ENCODE data around the gene SERPIND1. TPM values are rescaled to one million over a fixed set of nuclear protein-coding genes. Genes with fewer than 3 reads are reported as not detected.

Gene SERPIND1
- total RNA-seq, 2 experiments from 2014 or later = not detected

- Mint-ChIP-seq H3K36me3 (ENCODE audit: low read depth) (peaks cover 5% of the 10 kb centered on the region), H3K4me1 (ENCODE audit: low read depth) (peaks cover 11% of the 10 kb centered on the region), H3K27me3 (ENCODE audit: low read depth) (no peaks in the 10 kb centered on the region), H3K4me3 (no peak overlapping the region), H3K27ac (peak overlapping the region; percentile 29), H3K9me3 (no peaks in the 10 kb centered on the region)
- peak; percentile 64 for DNase-seq
- intact Hi-C loops (cut with micrococcal nuclease) = no loop called here
- CTCF ChIA-PET = interaction anchor here (1.4 kb wide), 1 partner anchor 9 kb away, joined by 8 read pairs; no protein-coding TSS in a partner anchor
These were observed 23.3 kb upstream of the SERPIND1 start for GRCh38 chr22:20750461-20751184.

- DNase-seq = no peak
- Mint-ChIP-seq H3K4me1 (ENCODE audit: low read depth) (peaks cover 11% of the 10 kb centered on the region), H3K4me3 (no peak overlapping the region), H3K36me3 (ENCODE audit: low read depth) (peaks cover 5% of the 10 kb centered on the region), H3K27ac (no peak overlapping the region), H3K9me3 (no peaks in the 10 kb centered on the region), H3K27me3 (ENCODE audit: low read depth) (no peaks in the 10 kb centered on the region)
- intact Hi-C loops (cut with micrococcal nuclease) = no loop called here
- CTCF ChIA-PET = interaction anchor here (1.4 kb wide), 1 partner anchor 10 kb away, joined by 8 read pairs; no protein-coding TSS in a partner anchor
These were observed 22.6 kb upstream of the SERPIND1 start for GRCh38 chr22:20751185-20751851.

GRCh38 chr22:20752104-20752741 lies 21.7 kb upstream of the SERPIND1 start:
- H3K4me3 Mint-ChIP-seq = no peak overlapping the region
- no peak for DNase-seq
- peaks cover 11% of the 10 kb centered on the region for H3K4me1 Mint-ChIP-seq (ENCODE audit: low read depth)
- CTCF ChIA-PET = interaction anchor here (0.6 to 1.0 kb wide), 2 partner anchors 9 to 339 kb away, joined by 3 read pairs; no protein-coding TSS in a partner anchor
- H3K27me3 Mint-ChIP-seq (ENCODE audit: low read depth) = no peaks in the 10 kb centered on the region
- peaks cover 9% of the 10 kb centered on the region for H3K36me3 Mint-ChIP-seq (ENCODE audit: low read depth)
- no peaks in the 10 kb centered on the region for H3K9me3 Mint-ChIP-seq
- intact Hi-C loops (cut with micrococcal nuclease) = no loop called here
- H3K27ac Mint-ChIP-seq = no peak overlapping the region

- no peak overlapping the region for H3K4me3 Mint-ChIP-seq
- no peak overlapping the region for H3K27ac Mint-ChIP-seq
- CTCF ChIA-PET = interaction anchor here (0.6 to 1.0 kb wide), 2 partner anchors 10 to 340 kb away, joined by 3 read pairs; no protein-coding TSS in a partner anchor
- no peaks in the 10 kb centered on the region for H3K9me3 Mint-ChIP-seq
- H3K36me3 Mint-ChIP-seq (ENCODE audit: low read depth) = peaks cover 9% of the 10 kb centered on the region
- no peaks in the 10 kb centered on the region for H3K27me3 Mint-ChIP-seq (ENCODE audit: low read depth)
- peaks cover 11% of the 10 kb centered on the region for H3K4me1 Mint-ChIP-seq (ENCODE audit: low read depth)
- no peak for DNase-seq
- intact Hi-C loops (cut with micrococcal nuclease) = no loop called here
These were observed 21.0 kb upstream of the SERPIND1 start for GRCh38 chr22:20752873-20753272.

GRCh38 chr22:20756846-20757245 lies 17.1 kb upstream of the SERPIND1 start:
- H3K9me3 Mint-ChIP-seq = no peaks in the 10 kb centered on the region
- no peaks in the 10 kb centered on the region for H3K27me3 Mint-ChIP-seq (ENCODE audit: low read depth)
- no peaks in the 10 kb centered on the region for H3K4me1 Mint-ChIP-seq (ENCODE audit: low read depth)
- intact Hi-C loops (cut with micrococcal nuclease) = no loop called here
- peaks cover 9% of the 10 kb centered on the region for H3K36me3 Mint-ChIP-seq (ENCODE audit: low read depth)
- DNase-seq = no peak
- H3K27ac Mint-ChIP-seq = no peak overlapping the region
- H3K4me3 Mint-ChIP-seq = no peak overlapping the region
- CTCF ChIA-PET = interaction anchor here (0.6 to 2.1 kb wide), 2 partner anchors 14 to 36 kb away, joined by 3 to 8 read pairs; no protein-coding TSS in a partner anchor

GRCh38 chr22:20758688-20759087 lies 15.2 kb upstream of the SERPIND1 start:
- Mint-ChIP-seq H3K27ac (no peak overlapping the region), H3K36me3 (ENCODE audit: low read depth) (peaks cover 13% of the 10 kb centered on the region), H3K9me3 (no peaks in the 10 kb centered on the region), H3K4me3 (no peak overlapping the region), H3K4me1 (ENCODE audit: low read depth) (no peaks in the 10 kb centered on the region), H3K27me3 (ENCODE audit: low read depth) (no peaks in the 10 kb centered on the region)
- CTCF ChIA-PET = interaction anchor here (0.6 to 1.2 kb wide), 3 partner anchors 9 to 273 kb away, joined by 3 to 5 read pairs (median 3); no protein-coding TSS in a partner anchor
- intact Hi-C loops (cut with micrococcal nuclease) = no loop called here
- no peak for DNase-seq

GRCh38 chr22:20760084-20760483 lies 13.8 kb upstream of the SERPIND1 start:
- Mint-ChIP-seq H3K4me1 (ENCODE audit: low read depth) (no peaks in the 10 kb centered on the region), H3K9me3 (no peaks in the 10 kb centered on the region), H3K4me3 (no peak overlapping the region), H3K27ac (no peak overlapping the region), H3K36me3 (ENCODE audit: low read depth) (peaks cover 17% of the 10 kb centered on the region), H3K27me3 (ENCODE audit: low read depth) (no peaks in the 10 kb centered on the region)
- CTCF ChIA-PET = interaction anchor here (0.6 kb wide), 1 partner anchor 126 kb away, joined by 3 read pairs; no protein-coding TSS in a partner anchor
- intact Hi-C loops (cut with micrococcal nuclease) = no loop called here
- no peak for DNase-seq

- no peaks in the 10 kb centered on the region for H3K9me3 Mint-ChIP-seq
- CTCF ChIA-PET = interaction anchor here (1.0 to 1.3 kb wide), 3 partner anchors 19 to 32 kb away, joined by 3 to 4 read pairs (median 3); no protein-coding TSS in a partner anchor
- no peaks in the 10 kb centered on the region for H3K27me3 Mint-ChIP-seq (ENCODE audit: low read depth)
- H3K4me1 Mint-ChIP-seq (ENCODE audit: low read depth) = no peaks in the 10 kb centered on the region
- peaks cover 21% of the 10 kb centered on the region for H3K36me3 Mint-ChIP-seq (ENCODE audit: low read depth)
- no peak for DNase-seq
- intact Hi-C loops (cut with micrococcal nuclease) = no loop called here
- H3K27ac Mint-ChIP-seq = no peak overlapping the region
- no peak overlapping the region for H3K4me3 Mint-ChIP-seq
These were observed 12.4 kb upstream of the SERPIND1 start for GRCh38 chr22:20761536-20761935.

GRCh38 chr22:20762233-20762796 lies 11.6 kb upstream of the SERPIND1 start:
- intact Hi-C loops (cut with micrococcal nuclease) = no loop called here
- no peaks in the 10 kb centered on the region for H3K9me3 Mint-ChIP-seq
- H3K4me1 Mint-ChIP-seq (ENCODE audit: low read depth) = no peaks in the 10 kb centered on the region
- DNase-seq = no peak
- CTCF ChIA-PET = interaction anchor here (1.0 to 1.3 kb wide), 2 partner anchors 20 to 31 kb away, joined by 3 read pairs; no protein-coding TSS in a partner anchor
- peaks cover 17% of the 10 kb centered on the region for H3K36me3 Mint-ChIP-seq (ENCODE audit: low read depth)
- no peak overlapping the region for H3K27ac Mint-ChIP-seq
- H3K27me3 Mint-ChIP-seq (ENCODE audit: low read depth) = no peaks in the 10 kb centered on the region
- H3K4me3 Mint-ChIP-seq = no peak overlapping the region

- Mint-ChIP-seq H3K9me3 (no peaks in the 10 kb centered on the region), H3K27ac (no peak overlapping the region), H3K4me1 (ENCODE audit: low read depth) (no peaks in the 10 kb centered on the region), H3K36me3 (ENCODE audit: low read depth) (peaks cover 17% of the 10 kb centered on the region), H3K27me3 (ENCODE audit: low read depth) (no peaks in the 10 kb centered on the region), H3K4me3 (no peak overlapping the region)
- no peak for DNase-seq
- CTCF ChIA-PET = interaction anchor here (0.5 to 1.1 kb wide), 2 partner anchors 21 to 112 kb away, joined by 3 read pairs; no protein-coding TSS in a partner anchor
- intact Hi-C loops (cut with micrococcal nuclease) = no loop called here
These were observed 10.1 kb upstream of the SERPIND1 start for GRCh38 chr22:20763630-20764470.

- Mint-ChIP-seq H3K36me3 (ENCODE audit: low read depth) (peaks cover 17% of the 10 kb centered on the region), H3K9me3 (no peaks in the 10 kb centered on the region), H3K27ac (no peak overlapping the region), H3K4me1 (ENCODE audit: low read depth) (no peaks in the 10 kb centered on the region), H3K27me3 (ENCODE audit: low read depth) (no peaks in the 10 kb centered on the region), H3K4me3 (no peak overlapping the region)
- DNase-seq = no peak
- CTCF ChIA-PET = interaction anchor here (0.5 to 1.1 kb wide), 2 partner anchors 22 to 112 kb away, joined by 3 read pairs; no protein-coding TSS in a partner anchor
- intact Hi-C loops (cut with micrococcal nuclease) = no loop called here
These were observed 9.5 kb upstream of the SERPIND1 start for GRCh38 chr22:20764471-20764720.

All from activated naive CD4-positive, alpha-beta T cell treated with anti-CD3 and anti-CD28 coated beads for 36 hours (primary cell).